ENCODE measurements around the gene TRIP12. TPM values are rescaled to one million over a fixed set of nuclear protein-coding genes. Genes with fewer than 3 reads are reported as not detected.

Gene TRIP12
- total RNA-seq, 4 donors from 2014 or later = 156 to 182 (median 168) TPM

DNA sequence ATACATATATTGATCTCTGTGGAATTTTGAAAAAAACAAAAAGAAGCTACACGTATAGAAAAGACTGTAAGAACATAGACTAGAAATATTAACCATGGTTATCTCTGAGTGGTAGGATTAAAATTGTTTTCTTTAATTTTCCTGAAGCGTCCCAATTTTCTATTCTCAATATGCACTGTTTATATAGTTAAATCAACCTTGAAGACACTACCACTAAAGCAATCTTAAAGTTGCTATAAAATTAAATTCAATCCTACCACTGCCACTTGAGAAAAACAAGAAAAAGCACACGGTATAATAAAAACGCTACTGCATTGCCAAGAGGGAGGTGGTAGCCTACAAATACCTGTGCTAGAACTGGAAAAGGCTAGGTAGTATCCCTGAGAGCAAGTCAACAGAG lies 47.2 kb downstream of the TRIP12 start:
- Histone ChIP-seq H3K27me3 (no peaks in the 10 kb centered on the region), H3K9me3 (no peaks in the 10 kb centered on the region), H3K36me3 (peaks cover 11 to 45% (median 30%) of the 10 kb centered on the region in 4 donors), H3K27ac (replicated peaks in 1 of 4) (no peak overlapping the region), H3K4me1 (peaks cover 12 to 34% (median 19%) of the 10 kb centered on the region in 4 donors), H3K4me3 (no peak overlapping the region)
- TF ChIP-seq POLR2AphosphoS5 (IDR thresholded peaks at IDR 0.05) = no peak
- no peak for DNase-seq (ENCODE audit: extremely low spot score)
- 85% methylated on average over 4 of the region's 4 CpGs for WGBS
- intact Hi-C loops (cut with DNase I) = no loop called here

DNA sequence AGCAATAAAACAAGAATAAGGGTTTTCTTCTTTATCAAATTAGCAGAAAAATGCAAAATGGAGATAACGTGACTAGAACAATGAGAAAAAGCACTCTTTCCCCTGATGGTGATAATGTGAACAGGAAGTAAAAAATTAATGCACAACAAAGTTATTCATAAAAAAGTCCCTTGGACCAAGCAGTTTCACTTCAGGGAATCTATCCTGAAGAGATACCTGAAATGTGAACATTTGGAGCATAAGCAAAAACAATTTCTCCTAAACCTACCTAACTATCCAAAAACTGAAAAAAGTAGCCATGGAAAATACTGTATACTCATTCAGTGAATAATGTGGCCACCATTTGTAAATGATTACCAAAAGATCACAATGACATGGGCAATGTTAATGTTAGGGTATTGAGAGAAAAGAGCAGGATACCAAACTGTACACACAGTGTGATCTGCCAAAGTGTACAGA lies 48.7 kb downstream of the TRIP12 start:
- H3K27me3 ChIP-seq = no peaks in the 10 kb centered on the region
- no peaks in the 10 kb centered on the region for H3K9me3 ChIP-seq
- intact Hi-C loops (cut with DNase I) = no loop called here
- peaks cover 12 to 43% (median 24%) of the 10 kb centered on the region in 4 donors for H3K4me1 ChIP-seq
- no peak overlapping the region for H3K27ac ChIP-seq (replicated peaks in 1 of 4)
- DNase-seq (ENCODE audit: extremely low spot score) = no peak
- H3K36me3 ChIP-seq = peaks cover 3 to 30% (median 17%) of the 10 kb centered on the region in 4 donors
- WGBS = 67% methylated on average over 1 of the region's 1 CpG
- TF ChIP-seq EP300 (IDR thresholded peaks at IDR 0.05) (no peak), POLR2A (IDR thresholded peaks at IDR 0.05; ENCODE audit: low read depth) (no peak), POLR2AphosphoS5 (IDR thresholded peaks at IDR 0.05) (no peak)
- TF ChIP-seq, protein P1, sequence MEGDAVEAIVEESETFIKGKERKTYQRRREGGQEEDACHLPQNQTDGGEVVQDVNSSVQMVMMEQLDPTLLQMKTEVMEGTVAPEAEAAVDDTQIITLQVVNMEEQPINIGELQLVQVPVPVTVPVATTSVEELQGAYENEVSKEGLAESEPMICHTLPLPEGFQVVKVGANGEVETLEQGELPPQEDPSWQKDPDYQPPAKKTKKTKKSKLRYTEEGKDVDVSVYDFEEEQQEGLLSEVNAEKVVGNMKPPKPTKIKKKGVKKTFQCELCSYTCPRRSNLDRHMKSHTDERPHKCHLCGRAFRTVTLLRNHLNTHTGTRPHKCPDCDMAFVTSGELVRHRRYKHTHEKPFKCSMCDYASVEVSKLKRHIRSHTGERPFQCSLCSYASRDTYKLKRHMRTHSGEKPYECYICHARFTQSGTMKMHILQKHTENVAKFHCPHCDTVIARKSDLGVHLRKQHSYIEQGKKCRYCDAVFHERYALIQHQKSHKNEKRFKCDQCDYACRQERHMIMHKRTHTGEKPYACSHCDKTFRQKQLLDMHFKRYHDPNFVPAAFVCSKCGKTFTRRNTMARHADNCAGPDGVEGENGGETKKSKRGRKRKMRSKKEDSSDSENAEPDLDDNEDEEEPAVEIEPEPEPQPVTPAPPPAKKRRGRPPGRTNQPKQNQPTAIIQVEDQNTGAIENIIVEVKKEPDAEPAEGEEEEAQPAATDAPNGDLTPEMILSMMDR (IDR thresholded peaks at IDR 0.05) = no peak
- no peak overlapping the region for H3K4me3 ChIP-seq

DNA sequence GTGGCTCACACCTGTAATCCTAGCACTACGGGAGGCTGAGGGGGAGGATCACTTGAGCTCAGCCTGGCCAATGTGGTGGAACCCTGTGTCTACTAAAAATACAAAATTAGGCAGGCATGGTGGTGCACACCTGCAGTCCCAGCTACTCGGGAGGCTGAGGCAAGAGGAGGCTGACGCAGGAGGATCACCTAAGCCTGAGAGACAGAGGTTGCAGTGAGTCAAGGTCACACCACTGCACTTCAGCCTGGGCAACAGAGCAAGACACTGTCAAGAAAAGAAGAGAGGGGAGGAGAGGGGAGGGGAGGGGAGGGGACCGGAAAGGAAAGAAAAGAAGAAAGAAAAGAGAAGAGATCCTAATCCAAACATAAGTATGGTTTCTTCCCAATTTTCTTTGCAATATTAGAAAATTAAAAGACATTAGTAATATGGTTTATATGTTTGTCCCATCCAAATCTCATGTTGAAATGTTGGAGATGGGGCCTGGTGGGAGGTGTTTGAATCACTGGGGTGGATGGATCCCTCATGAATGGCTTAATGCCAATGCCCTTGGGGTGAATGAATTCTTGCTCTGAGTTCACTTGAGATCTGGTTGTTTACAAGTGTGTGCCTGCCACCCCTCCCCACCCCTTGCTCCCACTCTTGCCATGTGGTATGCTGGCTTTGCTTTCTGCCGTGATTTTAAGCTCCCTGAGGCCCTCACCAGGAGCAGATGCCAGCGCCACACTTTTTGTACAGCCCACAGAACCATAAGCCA lies 50.7 kb downstream of the TRIP12 start:
- WGBS = 96% methylated on average over 6 of the region's 6 CpGs
- Histone ChIP-seq H3K27ac (replicated peaks in 1 of 4) (no peak overlapping the region), H3K4me3 (no peak overlapping the region), H3K4me1 (peaks cover 12 to 54% (median 35%) of the 10 kb centered on the region in 4 donors), H3K36me3 (peaks cover 0 to 16% (median 2%) of the 10 kb centered on the region in 4 donors), H3K27me3 (no peaks in the 10 kb centered on the region), H3K9me3 (no peaks in the 10 kb centered on the region)
- no peak for DNase-seq (ENCODE audit: extremely low spot score)
- intact Hi-C loops (cut with DNase I) = no loop called here
- no peak for TF ChIP-seq POLR2AphosphoS5 (IDR thresholded peaks at IDR 0.05)
- TF ChIP-seq POLR2A (IDR thresholded peaks at IDR 0.05; ENCODE audit: low read depth) = no peak
- no peak for TF ChIP-seq EP300 (IDR thresholded peaks at IDR 0.05)
- TF ChIP-seq, protein P1 (IDR thresholded peaks at IDR 0.05) = no peak

DNA sequence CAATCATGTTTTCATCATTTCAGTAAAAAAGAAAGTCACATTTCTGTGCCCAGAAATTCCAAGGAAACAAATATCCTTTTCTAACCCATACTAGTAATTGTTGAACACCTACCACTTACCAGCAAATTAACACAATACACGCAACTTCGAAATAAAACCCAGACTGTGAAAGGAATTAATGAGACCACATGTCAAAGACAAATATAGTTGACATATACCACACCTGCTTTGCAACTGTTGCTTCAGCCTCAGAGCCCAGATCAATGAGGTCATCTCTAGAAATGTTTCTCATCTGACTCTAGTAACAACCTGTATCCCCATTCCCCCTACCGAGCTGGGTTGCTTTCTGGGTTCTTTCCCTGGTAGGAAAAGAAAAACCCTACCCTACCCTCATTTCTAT lies 52.6 kb downstream of the TRIP12 start:
- intact Hi-C loops (cut with DNase I) = no loop called here
- no peak for DNase-seq (ENCODE audit: extremely low spot score)
- no peaks in the 10 kb centered on the region for H3K27me3 ChIP-seq
- no peak overlapping the region for H3K4me3 ChIP-seq
- H3K36me3 ChIP-seq = peaks cover 0 to 11% (median 2%) of the 10 kb centered on the region in 4 donors
- 73% methylated on average over 3 of the region's 3 CpGs for WGBS
- no peak overlapping the region for H3K27ac ChIP-seq (replicated peaks in 1 of 4)
- H3K9me3 ChIP-seq = no peaks in the 10 kb centered on the region
- H3K4me1 ChIP-seq = peaks cover 8 to 48% (median 36%) of the 10 kb centered on the region in 4 donors
- TF ChIP-seq, protein P1 (IDR thresholded peaks at IDR 0.05) = no peak
- TF ChIP-seq POLR2AphosphoS5 (IDR thresholded peaks at IDR 0.05) = no peak
- TF ChIP-seq POLR2A (IDR thresholded peaks at IDR 0.05; ENCODE audit: low read depth) = no peak
- TF ChIP-seq EP300 (IDR thresholded peaks at IDR 0.05) = no peak

DNA sequence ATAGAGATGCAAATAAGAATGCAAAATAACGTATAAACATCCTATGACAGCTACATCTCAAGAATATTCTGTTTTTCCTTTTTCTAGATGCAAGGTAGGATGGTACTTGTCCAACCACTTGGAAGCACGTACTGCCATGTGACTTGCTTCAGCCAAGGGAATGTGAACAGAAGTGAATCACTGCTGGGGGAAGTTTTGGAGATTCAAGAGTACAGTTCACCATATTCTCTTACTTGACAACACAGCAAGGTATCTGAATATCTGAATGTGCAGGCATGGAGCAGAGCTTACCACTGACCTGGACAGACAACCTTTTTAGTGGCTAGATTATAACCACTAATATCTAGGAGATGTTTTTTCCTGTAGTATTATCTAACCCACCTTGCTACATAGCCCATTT lies 53.0 kb downstream of the TRIP12 start:
- H3K4me1 ChIP-seq = peaks cover 8 to 48% (median 36%) of the 10 kb centered on the region in 4 donors
- intact Hi-C loops (cut with DNase I) = no loop called here
- no peak overlapping the region for H3K27ac ChIP-seq (replicated peaks in 1 of 4)
- TF ChIP-seq EP300 (IDR thresholded peaks at IDR 0.05) (no peak), POLR2A (IDR thresholded peaks at IDR 0.05; ENCODE audit: low read depth) (no peak), POLR2AphosphoS5 (IDR thresholded peaks at IDR 0.05) (no peak)
- TF ChIP-seq, protein P1 (IDR thresholded peaks at IDR 0.05) = no peak
- no peaks in the 10 kb centered on the region for H3K9me3 ChIP-seq
- H3K27me3 ChIP-seq = no peaks in the 10 kb centered on the region
- WGBS = 95% methylated on average over 2 of the region's 2 CpGs
- H3K36me3 ChIP-seq = peaks cover 0 to 11% (median 2%) of the 10 kb centered on the region in 4 donors
- no peak for DNase-seq (ENCODE audit: extremely low spot score)
- no peak overlapping the region for H3K4me3 ChIP-seq

Data from esophagus muscularis mucosa (tissue), 4 donors.